ENCODE data around the gene TPM2.

The TPM2 gene

GRCh38 chr9:35666549-35666948 lies 23.2 kb downstream of the TPM2 start:
- no peak for TF ChIP-seq CTCF (IDR thresholded peaks at IDR 0.05)

- no peak for TF ChIP-seq CTCF (IDR thresholded peaks at IDR 0.05)
These were observed 23.7 kb downstream of the TPM2 start for GRCh38 chr9:35666045-35666444.

GRCh38 chr9:35665471-35665818 lies 24.3 kb downstream of the TPM2 start:
- no peak for TF ChIP-seq CTCF (IDR thresholded peaks at IDR 0.05)

GRCh38 chr9:35664531-35665470 lies 24.9 kb downstream of the TPM2 start, which contains the start of gene ARHGEF39:
ARHGEF39 (minus strand) TSS chr9:35665195; CDS start chr9:35665169, 26 bp downstream.
- TF ChIP-seq CTCF (IDR thresholded peaks at IDR 0.05): peak; percentile 54

GRCh38 chr9:35662437-35662836 lies 27.3 kb downstream of the TPM2 start:
- TF ChIP-seq CTCF (IDR thresholded peaks at IDR 0.05): no peak

GRCh38 chr9:35661756-35662350 lies 27.9 kb downstream of the TPM2 start:
- TF ChIP-seq CTCF (IDR thresholded peaks at IDR 0.05): no peak

- TF ChIP-seq CTCF (IDR thresholded peaks at IDR 0.05): no peak
These were observed 28.7 kb downstream of the TPM2 start for GRCh38 chr9:35660966-35661415.
